Colonic mucosa (tissue), 4 donors: ENCODE results near the gene POP7. TPM values are rescaled to one million over a fixed set of nuclear protein-coding genes. Genes with fewer than 3 reads are reported as not detected.

Experiments used
- DNase-seq: peaks from one replicate; pipeline ENCODE4 v3.0.0-alpha.2; 2020
- H3K27ac ChIP-seq: fragments of 200-600 bp; one replicate; pipeline ENCODE4 v1.8.0; 2021
- H3K27me3 ChIP-seq: fragments of 200-600 bp; one replicate; pipeline ENCODE4 v1.8.0; 2021
- H3K36me3 ChIP-seq: fragments of 200-600 bp; one replicate; pipeline ENCODE4 v1.8.0; 2021
- H3K4me1 ChIP-seq: fragments of 200-600 bp; one replicate; pipeline ENCODE4 v1.8.0; 2021; ENCODE audit warnings: mild to moderate bottlenecking
- H3K4me3 ChIP-seq: fragments of 200-600 bp; one replicate; pipeline ENCODE4 v1.8.0; 2021
- H3K9ac ChIP-seq, 2 donors: one replicate each; pipeline ENCODE4 v1.7.0; 2013; ENCODE audit warnings: control low read depth in 2 of 2, low read depth in 2 of 2, low read length in 2 of 2
- H3K9me3 ChIP-seq: fragments of 200-600 bp; one replicate; pipeline ENCODE4 v1.8.0; 2021
- intact Hi-C: fragments of 100-400 bp; cut with DNase I; formaldehyde crosslinking; loops from one replicate; pipeline ENCODE4 v1.14.1; 2022
- total RNA-seq, 2 donors: library from RNA; stranded (reverse); fragmentation: NEBNext Ultra II Directional in 1 of 2; extraction: Animal tissue kit (Norgen Biotek cat#: 25700) in 1 of 2; gene quantifications; one replicate each; pipeline ENCODE4 v1.2.1, GENCODE V29; 2021
- TF ChIP-seq, protein P1 (sequence below): fragments of 200-600 bp; IDR thresholded peaks from one replicate; pipeline ENCODE4 v1.8.0; 2022; ENCODE audit warnings: antibody characterized with exemption, mild to moderate bottlenecking
- donor health status: healthy.
- donor health status: DM: no; HTN: no; CAD: no.
- donor health status: DM: no; HTN: no; CAD: no.

The POP7 gene
- total RNA-seq, 2 donors from 2014 or later, result 28.8 to 43.4 TPM

DNA sequence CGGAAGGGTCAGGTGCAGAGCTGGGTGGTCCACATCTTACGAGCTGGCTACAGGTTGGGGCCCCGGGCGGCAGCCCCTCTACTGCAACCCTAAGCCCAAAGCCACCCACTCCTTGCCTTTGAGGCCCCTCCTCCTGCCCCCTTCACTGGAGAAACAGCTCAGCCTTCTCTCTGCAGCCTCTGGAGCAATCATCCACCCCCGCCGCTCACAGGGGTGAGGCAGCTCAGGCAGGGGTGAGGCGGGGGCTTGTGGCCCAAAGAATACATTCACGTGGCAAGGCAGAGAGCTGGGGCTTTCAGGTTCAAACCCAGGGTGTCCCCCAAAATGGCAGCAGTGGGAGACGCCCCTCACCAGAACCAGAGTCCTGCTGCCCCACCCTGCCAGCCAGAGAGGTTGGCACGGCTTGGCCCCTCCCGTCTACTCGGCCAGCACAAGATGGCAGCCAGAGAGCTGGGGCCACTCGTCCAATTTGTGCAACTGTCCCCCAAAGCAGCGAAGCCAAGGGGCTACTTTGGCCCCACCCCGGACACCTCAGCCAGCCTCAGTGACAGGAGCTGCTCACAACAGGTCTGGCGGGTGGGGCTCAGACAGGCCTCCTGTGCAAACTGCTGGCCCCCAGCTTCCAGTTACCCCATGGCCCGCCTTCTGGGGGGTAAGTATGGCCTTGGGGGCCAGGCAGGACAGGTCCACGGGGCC, 25.2 kb upstream of the POP7 start:
- intact Hi-C loops, result no loop called here
- no peaks in the 10 kb centered on the region for H3K27me3 ChIP-seq
- TF ChIP-seq, protein P1, sequence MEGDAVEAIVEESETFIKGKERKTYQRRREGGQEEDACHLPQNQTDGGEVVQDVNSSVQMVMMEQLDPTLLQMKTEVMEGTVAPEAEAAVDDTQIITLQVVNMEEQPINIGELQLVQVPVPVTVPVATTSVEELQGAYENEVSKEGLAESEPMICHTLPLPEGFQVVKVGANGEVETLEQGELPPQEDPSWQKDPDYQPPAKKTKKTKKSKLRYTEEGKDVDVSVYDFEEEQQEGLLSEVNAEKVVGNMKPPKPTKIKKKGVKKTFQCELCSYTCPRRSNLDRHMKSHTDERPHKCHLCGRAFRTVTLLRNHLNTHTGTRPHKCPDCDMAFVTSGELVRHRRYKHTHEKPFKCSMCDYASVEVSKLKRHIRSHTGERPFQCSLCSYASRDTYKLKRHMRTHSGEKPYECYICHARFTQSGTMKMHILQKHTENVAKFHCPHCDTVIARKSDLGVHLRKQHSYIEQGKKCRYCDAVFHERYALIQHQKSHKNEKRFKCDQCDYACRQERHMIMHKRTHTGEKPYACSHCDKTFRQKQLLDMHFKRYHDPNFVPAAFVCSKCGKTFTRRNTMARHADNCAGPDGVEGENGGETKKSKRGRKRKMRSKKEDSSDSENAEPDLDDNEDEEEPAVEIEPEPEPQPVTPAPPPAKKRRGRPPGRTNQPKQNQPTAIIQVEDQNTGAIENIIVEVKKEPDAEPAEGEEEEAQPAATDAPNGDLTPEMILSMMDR, result no peak
- no peak overlapping the region for H3K27ac ChIP-seq
- no peak overlapping the region for H3K9ac ChIP-seq
- DNase-seq, result no peak
- H3K4me3 ChIP-seq, result no peak overlapping the region
- no peaks in the 10 kb centered on the region for H3K9me3 ChIP-seq
- no peaks in the 10 kb centered on the region for H3K4me1 ChIP-seq
- H3K36me3 ChIP-seq, result peaks cover 32% of the 10 kb centered on the region

DNA sequence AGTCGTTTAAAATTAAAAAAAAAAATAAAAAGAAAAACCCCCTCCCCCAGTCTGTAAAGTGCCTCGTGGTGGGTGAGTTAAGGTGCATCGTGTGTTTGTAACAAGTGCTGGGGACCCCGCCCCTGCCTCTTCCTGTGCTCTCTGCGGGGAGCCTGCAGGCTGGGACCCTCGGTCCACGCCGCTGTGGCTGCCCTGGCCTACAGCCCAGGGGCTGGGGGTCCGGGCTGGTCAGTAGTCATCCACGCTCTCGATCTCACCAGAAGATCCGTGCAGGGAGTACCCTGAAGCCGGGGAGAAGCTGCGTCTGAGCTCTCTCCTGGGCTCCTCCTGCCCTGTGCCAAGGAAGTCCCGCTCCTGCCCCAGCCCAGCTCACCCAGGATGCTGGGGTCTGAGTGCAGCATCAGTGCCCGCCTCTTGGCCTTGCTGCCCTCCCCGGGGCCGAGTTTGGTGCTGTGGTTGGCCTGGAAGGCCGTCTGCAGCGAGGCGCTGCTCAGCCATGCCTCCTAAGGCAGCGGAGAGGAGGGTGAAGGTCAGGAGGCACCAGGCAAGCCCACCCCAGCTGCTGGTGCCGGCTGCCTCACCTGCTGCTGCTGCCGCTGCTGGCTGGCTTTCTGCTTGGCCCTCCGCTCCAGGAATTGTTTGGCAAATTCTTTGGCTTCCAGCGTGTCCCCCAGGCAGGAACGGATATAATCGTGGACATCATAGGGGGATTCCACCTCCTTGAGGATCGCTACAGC, 24.3 kb upstream of the POP7 start:
- DNase-seq, result no peak
- Histone ChIP-seq H3K27me3 (no peaks in the 10 kb centered on the region), H3K9me3 (no peaks in the 10 kb centered on the region), H3K4me1 (no peaks in the 10 kb centered on the region), H3K9ac (no peak overlapping the region), H3K27ac (no peak overlapping the region), H3K36me3 (peaks cover 32% of the 10 kb centered on the region), H3K4me3 (no peak overlapping the region)
- intact Hi-C loops, result no loop called here
- TF ChIP-seq, protein P1, result no peak

DNA sequence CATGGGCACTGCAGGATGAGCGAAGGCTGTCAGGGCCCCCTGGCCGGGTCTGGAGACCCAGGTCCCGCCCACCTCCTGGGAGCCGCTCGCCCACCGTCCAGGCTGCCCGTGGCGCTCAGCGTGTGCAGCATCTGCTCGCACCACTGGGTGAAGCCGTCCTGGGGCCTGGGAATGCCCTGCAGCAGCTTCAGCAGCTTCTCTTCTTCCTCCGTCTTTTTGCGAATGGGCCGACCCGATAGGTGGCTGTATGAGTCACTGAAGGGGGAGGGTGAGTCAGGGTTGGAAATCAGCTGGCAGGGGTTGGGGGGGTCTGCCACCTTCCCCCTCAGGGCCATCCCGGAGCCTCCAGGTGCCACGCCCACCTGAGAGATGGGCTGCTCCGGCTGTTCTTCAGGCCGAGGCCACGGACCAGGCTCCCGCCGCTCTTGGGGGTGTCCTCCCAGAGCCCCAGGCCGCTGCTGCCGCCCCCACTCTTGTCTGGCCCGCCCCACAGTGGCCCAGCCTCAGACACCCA, 23.6 kb upstream of the POP7 start:
- Histone ChIP-seq H3K27ac (no peak overlapping the region), H3K36me3 (peaks cover 33% of the 10 kb centered on the region), H3K9me3 (no peaks in the 10 kb centered on the region), H3K4me1 (no peaks in the 10 kb centered on the region), H3K4me3 (no peak overlapping the region), H3K27me3 (no peaks in the 10 kb centered on the region), H3K9ac (no peak overlapping the region)
- intact Hi-C loops, result no loop called here
- TF ChIP-seq, protein P1, result no peak
- DNase-seq, result no peak

DNA sequence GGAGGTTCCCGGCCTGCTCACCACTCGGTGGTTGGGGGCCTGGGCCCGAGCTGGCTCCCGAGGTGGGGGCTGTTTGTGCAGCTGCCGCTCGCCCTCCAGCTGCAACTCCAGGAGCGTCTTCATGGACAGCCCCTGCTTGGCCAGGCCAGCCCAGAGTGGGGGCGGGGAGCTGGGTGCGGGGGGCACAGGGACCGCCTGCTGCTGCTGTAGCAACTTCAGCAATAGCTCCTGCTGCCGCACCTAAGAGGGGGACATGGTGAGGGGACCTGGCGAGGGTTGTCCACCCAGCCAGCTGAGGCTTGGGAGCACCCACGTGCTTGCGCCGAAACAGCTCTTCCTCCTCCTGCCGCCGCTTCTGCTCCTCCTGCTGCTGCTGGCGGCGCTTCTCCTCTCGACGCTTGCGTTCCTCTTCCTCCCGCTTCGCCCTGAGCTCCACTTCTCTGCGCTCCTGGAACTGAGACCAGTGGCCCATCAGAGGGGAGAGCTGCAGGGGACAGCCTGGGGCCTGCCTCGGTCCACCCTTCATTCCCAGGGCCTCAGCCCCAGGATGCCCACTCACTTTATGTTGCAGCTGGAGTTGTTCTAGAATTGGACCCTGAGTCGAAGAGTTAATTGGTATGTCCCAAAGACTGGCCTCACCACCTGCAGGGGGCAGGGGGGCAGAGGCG, 22.8 kb upstream of the POP7 start:
- intact Hi-C loops, result no loop called here
- no peak for DNase-seq
- Histone ChIP-seq H3K27ac (no peak overlapping the region), H3K36me3 (peaks cover 31% of the 10 kb centered on the region), H3K4me3 (no peak overlapping the region), H3K27me3 (no peaks in the 10 kb centered on the region), H3K9me3 (no peaks in the 10 kb centered on the region), H3K4me1 (no peaks in the 10 kb centered on the region), H3K9ac (no peak overlapping the region)
- TF ChIP-seq, protein P1, result no peak

DNA sequence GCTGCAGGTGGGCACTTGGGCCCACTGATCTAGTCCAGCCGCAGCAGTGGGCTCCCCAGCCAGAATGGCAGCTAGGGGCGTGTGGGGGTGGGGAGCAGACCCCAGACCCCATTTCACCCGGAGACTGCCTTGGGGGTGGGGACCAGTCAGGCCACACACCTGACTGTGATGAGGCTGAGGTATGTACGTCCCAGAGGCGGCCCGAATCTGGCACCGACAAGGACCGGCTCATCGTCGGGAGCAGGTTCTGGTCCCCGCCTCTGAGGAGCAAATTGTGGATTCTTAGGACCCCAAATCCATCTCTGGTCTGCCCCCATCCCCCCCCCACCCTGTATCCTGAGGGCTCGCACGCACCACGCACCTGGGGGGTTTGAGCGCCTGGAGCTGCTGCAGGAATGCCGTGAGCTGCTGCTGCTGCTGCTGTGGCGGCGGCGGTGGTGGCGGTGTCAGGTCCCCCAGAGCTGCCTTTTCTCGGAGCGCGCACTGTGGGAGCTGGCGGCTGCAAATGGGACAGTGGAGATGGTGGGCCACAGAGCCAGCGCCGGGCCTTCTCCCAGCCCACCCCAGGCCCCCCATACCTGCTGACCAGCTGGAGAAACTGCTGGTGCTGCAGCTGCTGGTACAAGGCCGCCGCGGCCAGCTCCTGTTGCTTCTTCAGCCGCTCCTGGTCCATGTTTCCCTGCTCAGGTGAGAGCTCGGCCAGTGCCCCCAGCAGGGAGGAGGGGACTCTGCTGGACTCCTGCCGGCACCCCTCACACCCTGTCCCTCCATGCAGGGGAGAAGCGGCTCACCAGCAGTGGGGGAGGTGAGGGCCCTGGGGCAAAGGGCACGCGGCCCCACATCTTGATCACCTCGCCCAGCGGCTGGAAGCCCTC, 22.0 kb upstream of the POP7 start:
- no peak for DNase-seq
- H3K4me1 ChIP-seq, result no peaks in the 10 kb centered on the region
- no peak overlapping the region for H3K27ac ChIP-seq
- H3K27me3 ChIP-seq, result no peaks in the 10 kb centered on the region
- intact Hi-C loops, result no loop called here
- H3K9ac ChIP-seq, result no peak overlapping the region
- no peaks in the 10 kb centered on the region for H3K9me3 ChIP-seq
- peaks cover 24% of the 10 kb centered on the region for H3K36me3 ChIP-seq
- no peak overlapping the region for H3K4me3 ChIP-seq
- TF ChIP-seq, protein P1, result no peak
